Mesodermal cell (in vitro differentiated cells): ENCODE results near the gene LARGE1.

ENCODE experiments used
- H3K27ac ChIP-seq: 2 replicates; pipeline ENCODE4 v1.7.0; 2013; ENCODE audit warnings: mild to moderate bottlenecking, low read depth, low read length, moderate library complexity; ENCODE audit not compliant: severe bottlenecking
- H3K36me3 ChIP-seq: 2 replicates; pipeline ENCODE4 v1.7.1; 2013; ENCODE audit warnings: mild to moderate bottlenecking, low read length, moderate library complexity; ENCODE audit not compliant: control insufficient read depth, insufficient read depth
- H3K4me1 ChIP-seq: one replicate; pipeline ENCODE4 v1.7.1; 2013; ENCODE audit warnings: mild to moderate bottlenecking, low read length; ENCODE audit not compliant: insufficient read depth, control insufficient read depth, poor library complexity, severe bottlenecking
- H3K4me3 ChIP-seq: 2 replicates; pipeline ENCODE4 v1.7.0; 2013; ENCODE audit warnings: low read length, control low read depth, mild to moderate bottlenecking; ENCODE audit not compliant: insufficient read depth, poor library complexity, severe bottlenecking; ENCODE audit errors: extremely low read depth
- H3K9me3 ChIP-seq: 2 replicates; pipeline ENCODE4 v1.7.1; 2013; ENCODE audit warnings: mild to moderate bottlenecking, low read length, moderate library complexity; ENCODE audit not compliant: control insufficient read depth
- WGBS, 2 experiments: methylation state at CpG; one replicate each; pipeline ENCODE4 v1.1.5; 2013; ENCODE audit warnings: missing lambda C conversion rate in 2 of 2; ENCODE audit not compliant: insufficient coverage in 2 of 2; 5-methylcytosine and 5-hydroxymethylcytosine counted together

Gene LARGE1

DNA sequence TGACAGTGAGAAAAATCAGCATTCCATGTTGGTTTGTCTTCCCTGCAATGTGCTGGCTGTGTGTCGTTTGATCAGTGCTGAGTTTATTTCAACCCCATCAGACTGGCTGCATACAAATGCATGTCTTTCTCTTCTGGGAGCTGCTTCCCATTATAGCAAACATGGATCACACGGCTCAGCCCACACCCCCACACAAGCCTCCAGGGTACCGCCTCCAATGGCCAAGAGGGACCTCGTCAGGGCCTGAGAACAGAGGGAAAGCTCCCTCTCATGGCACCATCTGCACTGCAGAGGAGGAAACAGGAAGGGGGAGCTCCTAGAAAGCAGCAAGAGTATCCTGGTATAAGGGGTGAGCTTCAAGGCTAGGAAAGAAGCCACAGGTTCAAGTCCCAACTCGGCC lies 214.2 kb downstream of the LARGE1 start:
- WGBS, 2 experiments, result 86 to 91% methylated on average over 1 of the region's 5 CpGs
- Histone ChIP-seq H3K9me3 (peaks cover 14% of the 10 kb centered on the region), H3K4me1 (no peaks in the 10 kb centered on the region), H3K4me3 (no peak overlapping the region), H3K36me3 (peaks cover 17% of the 10 kb centered on the region), H3K27ac (no peak overlapping the region)

DNA sequence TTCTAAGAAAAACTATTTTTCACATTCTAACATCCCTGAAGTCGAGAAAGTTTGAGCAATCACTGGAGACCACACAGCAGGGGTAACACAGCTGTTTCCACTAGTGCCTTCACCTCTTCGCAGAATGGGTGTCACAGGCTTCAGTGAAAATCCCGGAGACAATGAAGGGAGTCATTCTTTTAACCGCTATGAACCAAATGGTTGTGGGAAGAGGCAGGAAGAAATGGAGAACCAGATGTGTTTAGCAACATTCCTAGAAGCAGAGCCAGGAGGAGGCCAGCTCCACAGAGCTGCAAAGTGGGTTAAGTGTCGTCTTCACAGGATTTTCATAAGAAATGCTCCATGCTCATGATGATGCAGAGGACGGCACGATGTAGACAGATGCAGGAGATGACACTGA lies 221.1 kb downstream of the LARGE1 start:
- 94% methylated on average over 7 of the region's 7 CpGs for WGBS, 2 experiments
- Histone ChIP-seq H3K9me3 (peaks cover 9% of the 10 kb centered on the region), H3K27ac (no peak overlapping the region), H3K4me1 (peaks cover 8% of the 10 kb centered on the region), H3K4me3 (no peak overlapping the region), H3K36me3 (peaks cover 26% of the 10 kb centered on the region)

DNA sequence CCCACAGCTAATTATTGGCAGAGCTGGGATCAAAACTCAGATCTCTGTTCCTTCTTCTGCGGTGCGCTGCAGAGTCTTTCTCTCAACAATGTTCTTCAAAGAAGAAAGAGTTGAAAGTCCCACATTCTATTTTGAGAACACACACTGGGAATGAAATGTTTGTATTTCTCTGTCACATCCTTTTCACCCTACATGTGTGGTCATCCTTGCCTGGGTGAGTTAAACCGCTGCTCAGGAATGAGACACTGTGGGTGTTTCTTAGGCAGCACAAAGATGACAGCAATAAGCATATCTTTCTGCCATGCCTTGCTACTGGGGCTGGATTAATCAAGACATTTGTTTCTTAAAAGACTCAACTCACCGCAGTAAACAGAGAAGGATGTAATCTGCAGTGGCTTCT lies 222.6 kb downstream of the LARGE1 start:
- Histone ChIP-seq H3K4me3 (no peak overlapping the region), H3K36me3 (peaks cover 21% of the 10 kb centered on the region)
- 95 to 100% methylated on average over 1 to 4 of the region's 4 CpGs for WGBS, 2 experiments

DNA sequence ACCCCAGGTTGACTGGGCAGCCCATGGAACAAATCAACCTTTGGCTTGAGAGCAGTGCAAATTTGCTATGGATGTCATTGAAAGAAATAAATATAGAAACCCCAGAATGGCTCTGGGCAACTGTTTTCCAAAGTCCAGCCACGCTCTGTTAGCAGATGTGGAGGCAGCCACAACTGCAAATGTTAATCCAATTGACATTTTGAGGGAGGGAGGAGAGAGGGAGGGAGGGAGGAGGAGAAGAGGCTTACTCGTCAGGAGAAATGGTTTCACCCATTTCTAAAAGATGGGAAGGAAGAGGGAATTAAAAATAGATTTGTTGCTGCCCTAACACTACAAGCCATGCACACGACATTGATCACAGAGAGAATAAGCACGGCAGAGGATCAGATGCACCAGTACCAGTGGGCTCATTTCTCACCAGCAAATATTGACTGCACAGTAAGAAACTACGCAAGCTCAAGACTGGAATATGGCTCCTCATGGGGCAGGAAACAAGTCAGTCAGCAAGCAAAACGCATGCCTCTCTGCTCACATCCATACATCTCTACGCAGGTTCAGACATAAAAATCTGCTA lies 229.1 kb downstream of the LARGE1 start:
- H3K27ac ChIP-seq, result no peak overlapping the region
- H3K9me3 ChIP-seq, result no peaks in the 10 kb centered on the region
- 93 to 98% methylated on average over 6 to 7 of the region's 7 CpGs for WGBS, 2 experiments
- no peaks in the 10 kb centered on the region for H3K4me1 ChIP-seq
- no peak overlapping the region for H3K4me3 ChIP-seq
- H3K36me3 ChIP-seq, result no peaks in the 10 kb centered on the region

More for the DNA sequence above, 222.6 kb downstream of the LARGE1 start:
- Histone ChIP-seq H3K9me3 (no peaks in the 10 kb centered on the region), H3K4me1 (peaks cover 8% of the 10 kb centered on the region), H3K27ac (no peak overlapping the region)

DNA sequence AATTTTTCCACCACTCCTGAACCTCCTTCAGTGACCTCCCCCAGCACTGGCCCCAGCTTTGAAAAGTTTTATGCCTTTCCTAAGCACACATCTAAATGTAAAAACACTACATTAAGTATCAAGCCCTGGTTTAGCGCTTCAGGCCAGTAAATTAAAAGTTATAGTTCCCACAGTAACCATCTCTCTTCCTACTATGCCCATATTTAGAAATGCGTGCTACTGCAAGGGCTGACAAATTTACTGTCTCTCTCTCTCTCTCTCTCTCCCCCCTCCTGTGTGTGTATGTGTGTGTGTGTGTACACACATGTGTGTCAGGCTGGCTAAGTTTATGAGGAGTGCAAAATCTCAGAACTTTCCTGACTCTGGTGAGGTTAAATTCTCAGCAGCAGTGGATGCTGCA lies 231.4 kb downstream of the LARGE1 start:
- WGBS, 2 experiments, result 83 to 100% methylated on average over 1 of the region's 2 CpGs
- Histone ChIP-seq H3K4me1 (no peaks in the 10 kb centered on the region), H3K27ac (no peak overlapping the region), H3K4me3 (no peak overlapping the region), H3K36me3 (no peaks in the 10 kb centered on the region), H3K9me3 (no peaks in the 10 kb centered on the region)

GRCh38 chr22:33687464-33687863 lies 232.8 kb downstream of the LARGE1 start:
- Histone ChIP-seq H3K4me1 (no peaks in the 10 kb centered on the region), H3K4me3 (no peak overlapping the region), H3K36me3 (no peaks in the 10 kb centered on the region), H3K27ac (no peak overlapping the region), H3K9me3 (no peaks in the 10 kb centered on the region)
- WGBS, 2 experiments, result 97 to 98% methylated on average over 7 to 8 of the region's 10 CpGs

DNA sequence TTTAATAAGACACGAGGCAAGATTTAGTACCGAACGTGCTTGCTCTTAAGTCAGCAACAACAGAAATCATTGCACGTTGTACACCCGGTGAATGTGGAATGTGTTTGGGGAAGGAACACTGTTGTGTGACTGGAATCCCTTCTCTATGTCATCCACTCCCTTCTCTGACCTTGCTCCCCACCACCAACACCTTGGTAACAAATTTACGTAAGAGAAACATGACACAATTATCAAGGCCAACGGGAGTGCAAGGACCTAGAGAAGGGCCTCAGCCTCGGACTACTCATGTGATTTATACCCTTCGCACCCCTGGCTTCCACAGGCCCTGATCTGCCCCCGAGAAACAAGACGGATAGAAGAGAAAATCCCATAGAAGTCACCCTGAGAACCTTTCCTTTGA lies 236.2 kb downstream of the LARGE1 start:
- H3K4me3 ChIP-seq, result no peak overlapping the region
- H3K36me3 ChIP-seq, result no peaks in the 10 kb centered on the region
- 89 to 94% methylated on average over 9 of the region's 11 CpGs for WGBS, 2 experiments
- no peak overlapping the region for H3K27ac ChIP-seq
- no peaks in the 10 kb centered on the region for H3K9me3 ChIP-seq
- no peaks in the 10 kb centered on the region for H3K4me1 ChIP-seq

- no peak overlapping the region for H3K27ac ChIP-seq
- H3K4me1 ChIP-seq, result no peaks in the 10 kb centered on the region
- H3K9me3 ChIP-seq, result no peaks in the 10 kb centered on the region
- no peaks in the 10 kb centered on the region for H3K36me3 ChIP-seq
- H3K4me3 ChIP-seq, result no peak overlapping the region
- 100% methylated on average over 1 of the region's 2 CpGs for WGBS, 2 experiments
These were observed 237.3 kb downstream of the LARGE1 start for GRCh38 chr22:33682927-33683326.

GRCh38 chr22:33680632-33681031 lies 239.6 kb downstream of the LARGE1 start:
- no peaks in the 10 kb centered on the region for H3K9me3 ChIP-seq
- no peaks in the 10 kb centered on the region for H3K4me1 ChIP-seq
- H3K4me3 ChIP-seq, result no peak overlapping the region
- H3K27ac ChIP-seq, result no peak overlapping the region
- H3K36me3 ChIP-seq, result no peaks in the 10 kb centered on the region
- WGBS, 2 experiments, result 100% methylated on average over 2 of the region's 3 CpGs; no CpG with 5 or more reads in 1 of the 2 experiments

GRCh38 chr22:33678523-33678922 lies 241.8 kb downstream of the LARGE1 start:
- Histone ChIP-seq H3K27ac (no peak overlapping the region), H3K36me3 (no peaks in the 10 kb centered on the region), H3K4me3 (no peak overlapping the region), H3K9me3 (no peaks in the 10 kb centered on the region), H3K4me1 (no peaks in the 10 kb centered on the region)
- WGBS, 2 experiments, result 90 to 94% methylated on average over 9 to 11 of the region's 11 CpGs

GRCh38 chr22:33677536-33677935 lies 242.7 kb downstream of the LARGE1 start:
- no peak overlapping the region for H3K27ac ChIP-seq
- no peaks in the 10 kb centered on the region for H3K4me1 ChIP-seq
- H3K4me3 ChIP-seq, result no peak overlapping the region
- H3K36me3 ChIP-seq, result peaks cover 4% of the 10 kb centered on the region
- 68 to 92% methylated on average over 3 to 4 of the region's 4 CpGs for WGBS, 2 experiments
- H3K9me3 ChIP-seq, result no peaks in the 10 kb centered on the region
